IMR-90 (cell line): ENCODE data around the gene PGK2. TPM values are rescaled to one million over a fixed set of nuclear protein-coding genes. Genes with fewer than 3 reads are reported as not detected.

ENCODE experiments used
- ATAC-seq: fragments of 200-7000 bp; cut with Tn5 transposase; 2 replicates; pipeline ENCODE4 v1.9.1; 2020; ENCODE audit warnings: low read depth, mild to moderate bottlenecking, moderate library complexity
- BruUV-seq: library from RNA; stranded (reverse); fragments of 400-500 nt; replicated peaks from 2 replicates; lab custom pipeline; 2021; lab: Mats Ljungman, UMichigan
- CTCF ChIA-PET: fragments of 300-600 bp; formaldehyde crosslinking; extraction: SDS; loops from one replicate; lab custom pipeline; 2021; ENCODE audit warnings: antibody characterized with exemption; lab: Yijun Ruan, JAX
- POLR2A ChIA-PET: fragments of 300-600 bp; sonication (Branson Sonifier 250); formaldehyde crosslinking; loops from one replicate; lab custom pipeline; 2022; ENCODE audit warnings: antibody characterized with exemption; ENCODE audit not compliant: unreplicated experiment; lab: Charles Lee
- DNase-seq: peaks from one replicate; pipeline ENCODE4 v3.0.0; 2013
- H2AFZ ChIP-seq: replicated peaks from 2 replicates; pipeline ENCODE3; 2013; ENCODE audit warnings: low read length, mild to moderate bottlenecking; ENCODE audit not compliant: poor library complexity
- H2AK5ac ChIP-seq: 2 replicates; pipeline ENCODE4 v1.6.1; 2013; ENCODE audit warnings: low read depth, low read length, inconsistent platforms
- H2AK9ac ChIP-seq: replicated peaks from 2 replicates; pipeline ENCODE3; 2013; ENCODE audit warnings: mild to moderate bottlenecking, low read depth, low read length, moderate library complexity; ENCODE audit not compliant: poor library complexity
- H2BK120ac ChIP-seq: 2 replicates; pipeline ENCODE4 v1.6.1; 2013; ENCODE audit warnings: low read depth, low read length, inconsistent platforms
- H2BK15ac ChIP-seq: 3 replicates; pipeline ENCODE4 v1.6.1; 2013; ENCODE audit warnings: low read depth, low read length, inconsistent platforms
- H2BK20ac ChIP-seq: 2 replicates; pipeline ENCODE4 v1.6.1; 2013; ENCODE audit warnings: low read depth, mild to moderate bottlenecking, inconsistent platforms, low read length, moderate library complexity
- H2BK5ac ChIP-seq: 2 replicates; pipeline ENCODE4 v1.6.1; 2013; ENCODE audit warnings: mild to moderate bottlenecking, low read depth, low read length, inconsistent platforms; ENCODE audit not compliant: poor library complexity, severe bottlenecking
- H3K14ac ChIP-seq: replicated peaks from 2 replicates; pipeline ENCODE4 v1.6.1; 2013; ENCODE audit warnings: low read depth, low read length, inconsistent platforms
- H3K18ac ChIP-seq: 2 replicates; pipeline ENCODE4 v1.6.1; 2013; ENCODE audit warnings: low read depth, low read length, control low read depth
- H3K23ac ChIP-seq: 2 replicates; pipeline ENCODE4 v1.6.1; 2013; ENCODE audit warnings: low read depth, low read length, inconsistent platforms
- H3K27ac ChIP-seq: 2 replicates; pipeline ENCODE4 v1.5.1; 2013; ENCODE audit warnings: mild to moderate bottlenecking, control low read depth, low read length; ENCODE audit not compliant: insufficient read depth
- H3K27me3 ChIP-seq: 2 replicates; pipeline ENCODE4 v1.6.1; 2013; ENCODE audit warnings: low read length; ENCODE audit not compliant: control insufficient read depth, insufficient read depth
- H3K36me3 ChIP-seq: 2 replicates; pipeline ENCODE4 v1.6.1; 2013; ENCODE audit warnings: low read length, mixed read lengths; ENCODE audit not compliant: control insufficient read depth, insufficient read depth
- H3K4ac ChIP-seq: 2 replicates; pipeline ENCODE4 v1.6.1; 2013; ENCODE audit warnings: low read depth, low read length, inconsistent platforms
- H3K4me1 ChIP-seq: 2 replicates; pipeline ENCODE4 v1.6.1; 2013; ENCODE audit warnings: low read length, mixed read lengths; ENCODE audit not compliant: control insufficient read depth, insufficient read depth
- H3K4me2 ChIP-seq: 2 replicates; pipeline ENCODE4 v1.6.1; 2013; ENCODE audit warnings: low read depth, mild to moderate bottlenecking, control low read depth, low read length, moderate library complexity
- H3K4me3 ChIP-seq: 2 replicates; pipeline ENCODE4 v1.5.1; 2013; ENCODE audit warnings: low read depth, mild to moderate bottlenecking, control low read depth, low read length, moderate library complexity; ENCODE audit not compliant: insufficient read depth
- H3K56ac ChIP-seq: 2 replicates; pipeline ENCODE4 v1.6.1; 2013; ENCODE audit warnings: low read length, inconsistent platforms; ENCODE audit not compliant: insufficient read depth; ENCODE audit errors: extremely low read depth
- H3K79me1 ChIP-seq, 2 experiments: 2 replicates each; pipeline ENCODE4 v1.6.1; 2013; ENCODE audit warnings: low read length in 2 of 2, inconsistent platforms in 1 of 2, low read depth in 1 of 2
- H3K9ac ChIP-seq: 2 replicates; pipeline ENCODE4 v1.6.1; 2013; ENCODE audit warnings: low read depth, low read length, control low read depth
- H3K9me1 ChIP-seq: 2 replicates; pipeline ENCODE4 v1.6.1; 2013; ENCODE audit warnings: low read length, inconsistent platforms; ENCODE audit not compliant: insufficient read depth
- H3K9me3 ChIP-seq: 2 replicates; pipeline ENCODE4 v1.6.1; 2013; ENCODE audit warnings: low read length; ENCODE audit not compliant: control insufficient read depth, insufficient read depth
- H4K20me1 ChIP-seq: 2 replicates; pipeline ENCODE4 v1.6.1; 2013; ENCODE audit warnings: low read length, inconsistent platforms; ENCODE audit not compliant: insufficient read depth
- H4K5ac ChIP-seq: 2 replicates; pipeline ENCODE4 v1.6.1; 2013; ENCODE audit warnings: mild to moderate bottlenecking, low read depth, low read length, control low read depth
- H4K8ac ChIP-seq, 2 experiments: 2 replicates each; pipeline ENCODE4 v1.6.1; 2013; ENCODE audit warnings: low read depth in 2 of 2, low read length in 2 of 2, control low read depth in 1 of 2, inconsistent platforms in 1 of 2
- H4K91ac ChIP-seq: 2 replicates; pipeline ENCODE4 v1.6.1; 2013; ENCODE audit warnings: low read depth, low read length, inconsistent platforms; ENCODE audit not compliant: insufficient read depth
- BHLHE40 ChIP-seq: fragments of 150-350 bp; IDR thresholded peaks from 2 replicates; pipeline ENCODE4 v1.6.1; 2016; ENCODE audit warnings: mild to moderate bottlenecking, low read depth, low read length
- CEBPB ChIP-seq: IDR thresholded peaks from 2 replicates; pipeline ENCODE4 v1.6.1; 2012; ENCODE audit warnings: low read depth, low read length, improper control_type of control experiment
- CHD1 ChIP-seq: IDR thresholded peaks from 2 replicates; pipeline ENCODE4 v1.6.1; 2012; ENCODE audit warnings: low read depth, low read length, improper control_type of control experiment
- CTCF ChIP-seq: conservative IDR thresholded peaks from 2 replicates; pipeline ENCODE4 v1.5.1; 2012; ENCODE audit warnings: mild to moderate bottlenecking, low read depth, low read length, improper control_type of control experiment
- MAFK ChIP-seq: IDR thresholded peaks from 2 replicates; pipeline ENCODE4 v1.6.1; 2012; ENCODE audit warnings: low read depth, low read length, improper control_type of control experiment
- MXI1 ChIP-seq: IDR thresholded peaks from 2 replicates; pipeline ENCODE4 v1.6.1; 2012; ENCODE audit warnings: low read depth, mild to moderate bottlenecking, low read length, moderate library complexity, borderline replicate concordance
- RAD21 ChIP-seq: IDR thresholded peaks from 2 replicates; pipeline ENCODE4 v1.6.1; 2012; ENCODE audit warnings: low read length, improper control_type of control experiment
- RCOR1 ChIP-seq: IDR thresholded peaks from 2 replicates; pipeline ENCODE4 v1.6.1; 2012; ENCODE audit warnings: mild to moderate bottlenecking, low read length, improper control_type of control experiment; ENCODE audit not compliant: insufficient replicate concordance
- RFX5 ChIP-seq: IDR thresholded peaks from 2 replicates; pipeline ENCODE4 v1.8.0; 2012; ENCODE audit warnings: low read depth, mild to moderate bottlenecking, low read length, moderate library complexity
- SMC3 ChIP-seq: fragments of 150-350 bp; IDR thresholded peaks from 2 replicates; pipeline ENCODE4 v1.6.1; 2016; ENCODE audit warnings: low read depth, mild to moderate bottlenecking, antibody characterized with exemption, low read length, moderate library complexity
- WGBS, 2 experiments: methylation state at CpG; one replicate each; pipeline versions ENCODE4 v1.1.5 to v1.1.7; 2013; ENCODE audit warnings: missing lambda C conversion rate in 2 of 2; ENCODE audit not compliant: insufficient read length in 1 of 2; ENCODE audit errors: extremely low coverage in 2 of 2; 5-methylcytosine and 5-hydroxymethylcytosine counted together
- dilution Hi-C: fragments of 300-500 bp; cut with HindIII; formaldehyde crosslinking; loops from one replicate; pipeline ENCODE4 v1.14.3; 2018; ENCODE audit warnings: low sequenced_read_pairs; ENCODE audit not compliant: unreplicated experiment
- in situ Hi-C: fragments of 300-500 bp; cut with MboI; formaldehyde crosslinking; loops from 3 replicates; pipeline ENCODE4 v1.14.3; 2019; ENCODE audit warnings: low sequenced_read_pairs, inconsistent platforms, mixed read lengths
- intact Hi-C: fragments of 100-400 bp; cut with micrococcal nuclease; formaldehyde crosslinking; loops from 2 replicates; pipeline ENCODE4 v1.10.0; 2022
- polyA plus RNA-seq, 3 experiments: library from polyadenylated mRNA; depleted of rRNA; stranded (reverse); fragments of >200 nt; gene quantifications; 2 replicates each; pipeline ENCODE4 v1.2.3, GENCODE V29; 2012; ENCODE audit warnings: low replicate concordance in 1 of 3
- total RNA-seq: library from RNA; depleted of rRNA; stranded (reverse); fragments of >200 nt; gene quantifications from 2 replicates; pipeline ENCODE4 v1.2.3, GENCODE V29; 2012
- TF ChIP-seq, protein P1 (sequence below): fragments of 150-350 bp; IDR thresholded peaks from 2 replicates; pipeline ENCODE4 v1.6.1; 2016; ENCODE audit warnings: low read depth, mild to moderate bottlenecking, low read length, moderate library complexity, borderline replicate concordance

The PGK2 gene
- total and polyA plus RNA-seq, 2 of the 4 experiments (the other 2 are of a cell fraction): not detected

- Histone ChIP-seq H3K23ac (no peak overlapping the region), H3K9me3 (no peaks in the 10 kb centered on the region; the same call in 1 of the 2 replicates), H3K36me3 (no peaks in the 10 kb centered on the region), H2BK120ac (no peak overlapping the region), H3K9ac (no peak overlapping the region), H3K9me1 (no peaks in the 10 kb centered on the region), H2BK15ac (no peak overlapping the region), H3K14ac (no peak overlapping the region), H2BK5ac (no peak overlapping the region), H4K20me1 (no peaks in the 10 kb centered on the region), H2AK5ac (no peak overlapping the region), H3K18ac (no peak overlapping the region), H2AFZ (no peak overlapping the region), H3K79me1 (no peaks in the 10 kb centered on the region), H4K5ac (no peak overlapping the region), H3K56ac (no peak overlapping the region), H2AK9ac (no peak overlapping the region), H3K4me3 (no peak overlapping the region), H3K27me3 (no peaks in the 10 kb centered on the region), H2BK20ac (no peak overlapping the region), H3K4me2 (no peak overlapping the region), H4K8ac (no peak overlapping the region), H4K91ac (no peak overlapping the region), H3K4ac (no peak overlapping the region), H3K4me1 (no peaks in the 10 kb centered on the region), H3K27ac (no peak overlapping the region)
- intact Hi-C loops (no loop called here), in situ Hi-C loops (no loop called here), dilution Hi-C loops (no loop called here)
- ChIA-PET POLR2A (no interaction called here), CTCF (no interaction called here)
- DNase-seq: no peak
- BruUV-seq: no TSS peak
- 0% methylated on average over 1 of the region's 2 CpGs; no CpG with 5 or more reads in 1 of the 2 experiments for WGBS, 2 experiments
- TF ChIP-seq BHLHE40: no peak
- TF ChIP-seq CEBPB: no peak
- TF ChIP-seq RAD21: no peak
- TF ChIP-seq CTCF: no peak
- no peak for TF ChIP-seq MAFK
- no peak for TF ChIP-seq RCOR1
- no peak for TF ChIP-seq SMC3
- TF ChIP-seq, protein P1, sequence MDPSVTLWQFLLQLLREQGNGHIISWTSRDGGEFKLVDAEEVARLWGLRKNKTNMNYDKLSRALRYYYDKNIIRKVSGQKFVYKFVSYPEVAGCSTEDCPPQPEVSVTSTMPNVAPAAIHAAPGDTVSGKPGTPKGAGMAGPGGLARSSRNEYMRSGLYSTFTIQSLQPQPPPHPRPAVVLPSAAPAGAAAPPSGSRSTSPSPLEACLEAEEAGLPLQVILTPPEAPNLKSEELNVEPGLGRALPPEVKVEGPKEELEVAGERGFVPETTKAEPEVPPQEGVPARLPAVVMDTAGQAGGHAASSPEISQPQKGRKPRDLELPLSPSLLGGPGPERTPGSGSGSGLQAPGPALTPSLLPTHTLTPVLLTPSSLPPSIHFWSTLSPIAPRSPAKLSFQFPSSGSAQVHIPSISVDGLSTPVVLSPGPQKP: no peak
- TF ChIP-seq CHD1: no peak
- TF ChIP-seq MXI1: no peak
- no peak for TF ChIP-seq RFX5
- ATAC-seq: no peak
These were observed 26.2 kb upstream of the PGK2 start for GRCh38 chr6:49813248-49813647.
